Psoas muscle (tissue), 8 donors: ENCODE measurements around the gene AOPEP. TPM values are rescaled to one million over a fixed set of nuclear protein-coding genes. Genes with fewer than 3 reads are reported as not detected.

Experiments
- ATAC-seq, 4 donors: fragments of 200-7000 bp; cut with Tn5 transposase; one replicate each; pipeline ENCODE4 v1.9.1; 2020; ENCODE audit warnings: moderate library complexity in 3 of 4, mild to moderate bottlenecking in 2 of 4
- DNase-seq, 2 donors: peaks; one replicate each; pipeline ENCODE4 v3.0.0-alpha.2; 2020
- H3K27ac ChIP-seq: fragments of 200-600 bp; one replicate; pipeline ENCODE4 v1.8.0; 2022
- H3K27me3 ChIP-seq, 3 donors: fragments of 200-600 bp in 1 of 3; one replicate each; pipeline versions ENCODE4 v1.6.1 to v1.8.0; 2013 to 2022; ENCODE audit warnings: low read length in 2 of 3, mild to moderate bottlenecking in 2 of 3, moderate library complexity in 1 of 3; ENCODE audit not compliant: insufficient read depth in 3 of 3
- H3K36me3 ChIP-seq, 2 donors: fragments of 200-600 bp in 1 of 2; one replicate each; pipeline versions ENCODE4 v1.6.1 to v1.8.0; 2013 to 2022; ENCODE audit warnings: low read depth in 1 of 2, mild to moderate bottlenecking in 1 of 2, moderate library complexity in 1 of 2; ENCODE audit not compliant: insufficient read depth in 1 of 2
- H3K4me1 ChIP-seq: fragments of 200-600 bp; one replicate; pipeline ENCODE4 v1.8.0; 2022
- H3K4me3 ChIP-seq: fragments of 200-600 bp; one replicate; pipeline ENCODE4 v1.8.0; 2022; ENCODE audit warnings: mild to moderate bottlenecking
- H3K9me3 ChIP-seq: fragments of 200-600 bp; one replicate; pipeline ENCODE4 v1.8.0; 2022
- WGBS, 3 donors: extraction: QIAGEN DNeasy Blood & Tissue Kit; methylation state at CpG; one replicate each; pipeline versions ENCODE4 v1.1.6 to v1.1.7; 2013; 5-methylcytosine and 5-hydroxymethylcytosine counted together
- intact Hi-C, 2 donors: fragments of 100-400 bp; cut with DNase I; formaldehyde crosslinking; loops; one replicate each; pipeline versions ENCODE4 v1.11.0 to v1.14.2; 2022
- polyA plus RNA-seq, 3 donors: library from polyadenylated mRNA; stranded (reverse); fragments of 200-250 nt; gene quantifications; one replicate each; pipeline ENCODE4 v1.2.3, GENCODE V29; 2013
- total RNA-seq, 4 donors: library from RNA; stranded (reverse); fragmentation: NEBNext Ultra II Directional in 2 of 4; extraction: Animal tissue kit (Norgen Biotek cat#: 25700) in 2 of 4; gene quantifications; one replicate each; pipeline versions ENCODE4 v1.2.1 to v1.2.4, GENCODE V29; 2021 to 2023
- TF ChIP-seq, protein P1 (sequence below): fragments of 200-600 bp; IDR thresholded peaks from one replicate; pipeline ENCODE4 v1.8.0; 2022; ENCODE audit warnings: antibody characterized with exemption
- donor health status: healthy with polysubstance abuse.
- donor health status: DM: no; HTN: no; CAD: no; lungs with moderate emphysema.
- donor health status: Bipolar disorder and iron deficiency.
- donor health status: healthy.
- donor health status: DM: yes; HTN: yes; CAD: no.
- donor health status: DM: no; HTN: no; CAD: no.
- donor health status: DM: no; HTN: no; CAD: no.
- donor health status: DM: yes; HTN: yes; CAD: no.

AOPEP gene
- total and polyA plus RNA-seq, 7 donors: 46.4 to 96.9 (median 78.6) TPM

DNA sequence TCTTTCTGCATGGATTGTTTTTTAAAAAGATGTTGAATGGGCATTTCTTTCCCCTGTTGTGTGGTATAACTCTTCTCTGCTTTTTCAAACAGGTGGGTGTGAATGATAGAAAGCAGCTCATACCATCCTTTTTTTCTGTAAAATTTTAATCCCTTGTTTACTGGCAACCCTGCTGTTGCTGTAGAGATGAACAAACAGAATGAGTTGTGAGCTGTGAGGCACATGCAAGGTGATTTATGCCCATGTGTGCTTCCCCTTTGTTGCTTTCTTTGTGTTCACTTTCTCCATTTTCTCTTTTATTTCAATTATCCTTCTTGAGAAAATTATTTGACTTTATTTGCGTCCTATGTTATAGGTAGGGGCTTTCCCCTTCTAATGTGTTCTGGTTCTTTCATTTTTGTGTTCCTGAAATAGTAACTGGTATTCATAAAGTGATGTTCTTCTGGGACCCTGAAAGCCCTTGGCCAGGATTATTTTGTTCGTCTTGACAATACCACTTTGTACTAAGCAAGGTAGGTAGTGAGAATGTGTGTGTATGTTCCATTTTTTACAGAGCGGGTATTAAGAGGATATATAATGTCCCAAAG lies 79.9 kb downstream of the AOPEP start:
- WGBS, 3 donors: 78 to 83% (median 81%) methylated on average over 3 of the region's 3 CpGs
- Histone ChIP-seq H3K4me1 (peaks cover 46% of the 10 kb centered on the region), H3K36me3 (no peaks in the 10 kb centered on the region), H3K9me3 (no peaks in the 10 kb centered on the region), H3K4me3 (no peak overlapping the region), H3K27me3 (no peaks in the 10 kb centered on the region), H3K27ac (peak overlapping the region; percentile 49)
- DNase-seq: no peak
- intact Hi-C loops: no loop called here
- ATAC-seq: no peak
- TF ChIP-seq, protein P1, sequence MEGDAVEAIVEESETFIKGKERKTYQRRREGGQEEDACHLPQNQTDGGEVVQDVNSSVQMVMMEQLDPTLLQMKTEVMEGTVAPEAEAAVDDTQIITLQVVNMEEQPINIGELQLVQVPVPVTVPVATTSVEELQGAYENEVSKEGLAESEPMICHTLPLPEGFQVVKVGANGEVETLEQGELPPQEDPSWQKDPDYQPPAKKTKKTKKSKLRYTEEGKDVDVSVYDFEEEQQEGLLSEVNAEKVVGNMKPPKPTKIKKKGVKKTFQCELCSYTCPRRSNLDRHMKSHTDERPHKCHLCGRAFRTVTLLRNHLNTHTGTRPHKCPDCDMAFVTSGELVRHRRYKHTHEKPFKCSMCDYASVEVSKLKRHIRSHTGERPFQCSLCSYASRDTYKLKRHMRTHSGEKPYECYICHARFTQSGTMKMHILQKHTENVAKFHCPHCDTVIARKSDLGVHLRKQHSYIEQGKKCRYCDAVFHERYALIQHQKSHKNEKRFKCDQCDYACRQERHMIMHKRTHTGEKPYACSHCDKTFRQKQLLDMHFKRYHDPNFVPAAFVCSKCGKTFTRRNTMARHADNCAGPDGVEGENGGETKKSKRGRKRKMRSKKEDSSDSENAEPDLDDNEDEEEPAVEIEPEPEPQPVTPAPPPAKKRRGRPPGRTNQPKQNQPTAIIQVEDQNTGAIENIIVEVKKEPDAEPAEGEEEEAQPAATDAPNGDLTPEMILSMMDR: no peak

DNA sequence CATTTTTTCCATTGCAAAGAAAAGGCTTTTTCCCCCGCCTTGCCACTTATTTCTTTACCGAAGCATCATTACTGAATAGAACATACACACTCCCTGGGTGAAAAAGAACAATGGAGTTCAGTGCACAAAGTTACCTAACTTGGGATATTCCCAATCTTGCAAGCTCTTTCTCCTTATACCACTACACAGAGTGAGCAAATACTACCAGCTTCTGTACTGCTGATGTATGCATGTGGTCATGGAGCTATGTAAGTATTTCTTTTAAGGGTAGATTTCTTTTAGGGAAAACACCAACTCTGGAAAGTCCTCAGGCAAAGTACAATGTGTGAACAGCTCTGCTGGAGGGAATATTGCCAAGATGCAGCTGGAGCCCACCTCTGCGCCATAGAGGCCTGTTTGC lies 81.1 kb downstream of the AOPEP start:
- intact Hi-C loops: no loop called here
- H3K27me3 ChIP-seq: no peaks in the 10 kb centered on the region
- no peak for DNase-seq
- H3K27ac ChIP-seq: peak overlapping the region; percentile 75
- peaks cover 36% of the 10 kb centered on the region for H3K4me1 ChIP-seq
- H3K4me3 ChIP-seq: no peak overlapping the region
- no peak for ATAC-seq
- TF ChIP-seq, protein P1: no peak
- no peaks in the 10 kb centered on the region for H3K36me3 ChIP-seq
- H3K9me3 ChIP-seq: no peaks in the 10 kb centered on the region
- 95 to 100% (median 96%) methylated on average over 3 of the region's 3 CpGs for WGBS, 3 donors

DNA sequence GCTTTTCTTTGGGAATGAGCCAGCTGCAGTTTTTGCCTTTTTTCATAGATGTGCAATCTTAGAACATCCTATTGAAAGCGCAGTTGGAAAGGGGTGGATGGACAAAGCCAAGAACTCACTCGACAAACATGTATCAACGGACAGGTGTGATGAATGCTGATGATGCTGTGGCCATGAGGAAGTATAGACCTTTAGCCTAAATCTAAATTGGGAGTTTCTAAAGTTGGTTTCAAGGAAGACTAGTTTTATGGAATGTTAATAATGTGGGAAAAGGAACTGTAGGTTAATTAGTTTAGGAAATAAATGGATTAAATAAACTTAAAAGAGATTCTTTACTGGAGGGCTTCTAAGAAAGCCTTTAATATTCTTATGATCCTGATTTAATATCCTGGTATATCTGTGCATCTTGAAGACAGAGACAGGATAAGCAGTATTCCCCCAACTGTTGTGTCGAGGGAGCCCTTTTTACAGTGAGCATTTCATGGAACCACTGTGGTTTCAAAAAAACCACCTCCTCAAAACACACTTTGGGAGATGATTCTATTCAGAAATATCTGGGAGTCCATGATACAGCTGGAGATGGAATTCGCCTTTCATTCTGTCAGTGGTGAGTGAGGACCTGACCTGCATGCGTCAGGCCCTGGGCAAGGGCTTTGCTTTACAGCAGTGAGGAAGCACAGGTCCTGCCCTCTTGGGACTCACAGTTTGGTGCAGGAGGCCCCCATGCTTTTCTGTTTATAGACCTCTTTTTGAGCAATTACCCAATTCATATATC lies 82.6 kb downstream of the AOPEP start:
- H3K4me1 ChIP-seq: peaks cover 32% of the 10 kb centered on the region
- intact Hi-C loops: no loop called here

DNA sequence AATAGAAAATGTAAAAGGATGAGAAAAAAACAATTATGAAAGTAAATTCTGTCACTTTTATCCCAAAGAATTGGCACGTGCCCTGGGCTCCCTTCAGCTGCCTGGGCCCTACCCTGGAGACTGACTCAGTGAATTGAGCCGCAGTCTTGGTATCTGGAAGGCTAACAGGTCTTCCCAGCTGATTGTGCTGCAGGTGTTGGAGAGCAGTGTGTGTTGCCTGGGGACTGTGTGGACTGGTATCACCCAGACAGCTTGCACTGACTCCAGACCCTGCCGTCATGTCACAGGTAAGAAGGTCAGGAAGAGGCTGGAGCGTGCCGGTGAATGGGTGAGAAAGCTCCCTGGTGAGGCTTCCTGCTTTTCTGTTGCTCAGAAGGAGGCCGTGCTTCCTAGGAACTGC lies 83.3 kb downstream of the AOPEP start:
- no peak for DNase-seq
- Histone ChIP-seq H3K4me1 (peaks cover 30% of the 10 kb centered on the region), H3K27me3 (no peaks in the 10 kb centered on the region), H3K36me3 (no peaks in the 10 kb centered on the region), H3K27ac (no peak overlapping the region), H3K4me3 (no peak overlapping the region), H3K9me3 (no peaks in the 10 kb centered on the region)
- ATAC-seq: no peak
- WGBS, 3 donors: 96 to 97% (median 97%) methylated on average over 6 of the region's 6 CpGs
- intact Hi-C loops: no loop called here
- TF ChIP-seq, protein P1: no peak

More for the DNA sequence above, 82.6 kb downstream of the AOPEP start:
- H3K36me3 ChIP-seq: no peaks in the 10 kb centered on the region
- H3K27ac ChIP-seq: peak overlapping the region; percentile 75
- no peaks in the 10 kb centered on the region for H3K9me3 ChIP-seq
- DNase-seq: no peak
- no peaks in the 10 kb centered on the region for H3K27me3 ChIP-seq
- H3K4me3 ChIP-seq: no peak overlapping the region
- TF ChIP-seq, protein P1: no peak
- WGBS, 3 donors: 89 to 92% (median 89%) methylated on average over 6 of the region's 6 CpGs
- peak in 2 of 4 donors; percentile 43 to 58 for ATAC-seq
